Measurements from ENCODE around the gene SLC35F1. TPM values are rescaled to one million over a fixed set of nuclear protein-coding genes. Genes with fewer than 3 reads are reported as not detected.
A peak's percentile ranks its signal among the peaks of the same experiment; 100 is the strongest.

Gene SLC35F1
- total RNA-seq, 1 experiment from 2014 or later: not detected

DNA sequence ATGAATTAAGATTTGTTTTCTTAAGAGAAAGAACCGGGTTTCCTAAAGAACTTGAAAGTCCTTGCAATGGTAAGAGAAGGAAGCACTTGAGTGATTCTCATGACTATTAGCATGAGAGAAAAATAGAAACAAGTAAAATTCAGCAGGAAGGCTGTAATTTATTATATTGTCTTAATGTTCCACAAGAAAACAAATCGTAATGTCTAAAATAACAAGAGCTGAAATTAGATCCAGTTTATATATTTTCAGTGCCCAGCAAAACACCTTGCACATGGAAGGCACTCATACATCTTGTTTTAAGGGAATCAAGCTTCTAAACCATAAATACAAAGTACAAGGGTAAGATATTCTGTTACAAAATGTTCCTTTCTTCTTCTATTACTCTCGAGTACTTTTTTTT lies 411.6 kb downstream of the SLC35F1 start:
- DNase-seq: no peak
- Histone ChIP-seq H3K9me3 (no peaks in the 10 kb centered on the region), H3K36me3 (no peaks in the 10 kb centered on the region), H3K4me3 (no peak overlapping the region), H3K27me3 (no peaks in the 10 kb centered on the region)

DNA sequence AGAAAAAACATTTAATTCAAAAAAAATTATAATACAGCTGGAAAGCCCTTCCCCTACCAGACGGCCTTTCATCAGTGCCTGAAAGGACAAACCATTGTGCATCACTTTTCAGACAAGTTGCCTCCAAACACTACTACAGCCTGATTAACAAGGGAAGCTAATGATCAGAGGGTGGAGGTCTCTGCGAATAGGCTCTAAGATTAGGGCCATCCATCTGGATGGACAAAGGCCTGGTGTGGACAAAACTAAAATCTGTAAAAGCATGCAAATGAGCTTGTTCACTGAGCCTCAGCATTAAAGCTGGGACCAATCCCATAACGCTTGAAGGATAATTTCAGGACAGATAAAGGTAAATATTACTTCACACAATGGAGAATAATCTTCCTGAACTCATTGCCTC lies 412.4 kb downstream of the SLC35F1 start:
- no peak for DNase-seq
- no peaks in the 10 kb centered on the region for H3K9me3 ChIP-seq
- no peak overlapping the region for H3K4me3 ChIP-seq
- no peaks in the 10 kb centered on the region for H3K36me3 ChIP-seq
- no peaks in the 10 kb centered on the region for H3K27me3 ChIP-seq

GRCh38 chr6:118319894-118320649 lies 413.0 kb downstream of the SLC35F1 start:
- no peaks in the 10 kb centered on the region for H3K36me3 ChIP-seq
- no peak overlapping the region for H3K4me3 ChIP-seq
- H3K9me3 ChIP-seq: no peaks in the 10 kb centered on the region
- H3K27me3 ChIP-seq: no peaks in the 10 kb centered on the region
- no peak for DNase-seq

DNA sequence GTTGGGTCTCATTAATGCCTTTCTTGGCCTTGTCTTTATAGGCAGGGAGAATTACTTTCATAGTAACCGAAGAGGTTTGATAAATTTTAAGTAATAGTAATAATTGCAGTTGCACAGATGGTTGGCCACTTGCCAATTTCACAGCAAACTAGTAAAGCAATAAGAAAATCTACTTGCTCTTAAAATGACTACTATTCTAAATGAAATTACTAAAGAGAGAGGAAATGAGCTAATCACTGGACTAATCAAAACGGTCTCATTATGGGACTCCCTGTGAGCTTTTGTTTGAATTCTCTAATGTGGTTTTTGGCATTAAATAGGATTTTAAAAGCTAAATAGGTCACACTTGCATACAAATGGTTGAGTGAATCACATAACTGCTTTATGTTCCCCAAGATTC lies 413.6 kb downstream of the SLC35F1 start:
- peaks cover 1% of the 10 kb centered on the region; the same call in 1 of the 2 replicates for H3K9me3 ChIP-seq
- no peaks in the 10 kb centered on the region for H3K27me3 ChIP-seq
- DNase-seq: no peak
- no peak overlapping the region for H3K4me3 ChIP-seq
- H3K36me3 ChIP-seq: no peaks in the 10 kb centered on the region

DNA sequence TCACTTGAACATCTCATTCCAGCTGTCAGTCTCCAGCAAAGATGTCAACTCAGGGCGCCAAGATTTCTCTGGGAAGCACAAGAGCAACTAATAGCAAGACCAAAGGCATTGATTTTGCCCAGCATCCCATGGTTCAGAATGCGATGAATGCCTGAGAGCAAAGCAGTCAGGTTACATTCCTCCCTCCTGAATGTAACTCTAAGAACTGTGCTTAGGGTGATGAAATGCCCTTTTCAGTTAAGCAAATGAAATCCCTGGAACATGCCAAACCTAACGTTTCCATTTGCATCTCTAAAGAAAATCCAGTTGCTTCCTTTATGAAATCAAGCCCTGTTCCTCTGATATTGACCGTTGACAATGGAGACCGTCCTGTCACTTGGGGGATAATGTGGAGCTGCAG lies 417.1 kb downstream of the SLC35F1 start:
- Histone ChIP-seq H3K36me3 (no peaks in the 10 kb centered on the region), H3K9me3 (peaks cover 5% of the 10 kb centered on the region; the same call in 1 of the 2 replicates), H3K27me3 (no peaks in the 10 kb centered on the region), H3K4me3 (no peak overlapping the region)
- no peak for DNase-seq

- Histone ChIP-seq H3K9me3 (peaks cover 5% of the 10 kb centered on the region; the same call in 1 of the 2 replicates), H3K27me3 (no peaks in the 10 kb centered on the region), H3K4me3 (no peak overlapping the region), H3K36me3 (no peaks in the 10 kb centered on the region)
- DNase-seq: peak; percentile 76
Measured at GRCh38 chr6:118325220-118325860, 418.3 kb downstream of the SLC35F1 start.

DNA sequence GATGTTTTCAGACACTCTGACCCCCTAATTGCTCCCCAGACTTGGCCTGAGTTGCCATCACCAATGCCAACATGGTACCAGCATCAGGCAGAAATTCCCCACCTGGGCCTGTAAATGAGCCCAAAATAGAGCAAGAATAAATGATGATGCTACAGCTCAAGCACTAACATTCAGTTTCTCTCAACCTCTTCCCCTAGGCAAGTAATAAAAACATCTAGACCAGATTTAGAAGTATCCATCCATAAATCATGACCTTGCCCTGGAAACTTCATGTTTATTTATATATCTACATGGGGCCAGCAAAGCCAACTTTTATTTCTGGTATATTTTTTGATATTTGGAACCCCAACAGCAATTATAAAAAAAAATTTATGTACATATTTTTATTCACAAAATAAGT lies 419.6 kb downstream of the SLC35F1 start:
- H3K9me3 ChIP-seq: peaks cover 5% of the 10 kb centered on the region; the same call in 1 of the 2 replicates
- H3K4me3 ChIP-seq: no peak overlapping the region
- H3K36me3 ChIP-seq: no peaks in the 10 kb centered on the region
- no peak for DNase-seq
- no peaks in the 10 kb centered on the region for H3K27me3 ChIP-seq

DNA sequence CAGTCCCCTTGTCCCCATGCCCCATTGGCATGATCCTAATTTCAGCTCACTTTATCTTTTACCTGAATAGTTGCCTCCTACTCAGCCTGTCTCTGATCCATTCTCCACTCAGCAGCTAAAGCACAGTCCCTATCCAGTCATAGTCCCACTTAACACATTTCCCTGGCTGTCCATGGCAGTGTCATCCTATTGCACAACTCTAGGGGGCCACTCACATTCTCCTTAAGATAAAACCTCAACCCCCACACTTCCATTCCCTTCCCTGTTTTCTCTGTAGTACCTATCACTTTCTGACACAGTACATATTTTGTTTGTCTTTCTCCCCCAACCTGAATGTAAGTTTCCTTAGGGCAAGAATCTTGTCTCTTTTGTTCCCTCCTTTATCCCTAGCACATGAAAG lies 420.2 kb downstream of the SLC35F1 start:
- no peaks in the 10 kb centered on the region for H3K27me3 ChIP-seq
- DNase-seq: no peak
- H3K36me3 ChIP-seq: no peaks in the 10 kb centered on the region
- H3K9me3 ChIP-seq: peaks cover 5% of the 10 kb centered on the region; the same call in 1 of the 2 replicates
- no peak overlapping the region for H3K4me3 ChIP-seq

- Histone ChIP-seq H3K9me3 (no peaks in the 10 kb centered on the region), H3K36me3 (no peaks in the 10 kb centered on the region), H3K27me3 (no peaks in the 10 kb centered on the region), H3K4me3 (no peak overlapping the region)
- DNase-seq: no peak
Measured at GRCh38 chr6:118333772-118334171, 426.7 kb downstream of the SLC35F1 start.

GRCh38 chr6:118334634-118335033 lies 427.6 kb downstream of the SLC35F1 start:
- DNase-seq: no peak
- no peaks in the 10 kb centered on the region for H3K36me3 ChIP-seq
- H3K4me3 ChIP-seq: no peak overlapping the region
- H3K27me3 ChIP-seq: no peaks in the 10 kb centered on the region
- H3K9me3 ChIP-seq: no peaks in the 10 kb centered on the region

DNA sequence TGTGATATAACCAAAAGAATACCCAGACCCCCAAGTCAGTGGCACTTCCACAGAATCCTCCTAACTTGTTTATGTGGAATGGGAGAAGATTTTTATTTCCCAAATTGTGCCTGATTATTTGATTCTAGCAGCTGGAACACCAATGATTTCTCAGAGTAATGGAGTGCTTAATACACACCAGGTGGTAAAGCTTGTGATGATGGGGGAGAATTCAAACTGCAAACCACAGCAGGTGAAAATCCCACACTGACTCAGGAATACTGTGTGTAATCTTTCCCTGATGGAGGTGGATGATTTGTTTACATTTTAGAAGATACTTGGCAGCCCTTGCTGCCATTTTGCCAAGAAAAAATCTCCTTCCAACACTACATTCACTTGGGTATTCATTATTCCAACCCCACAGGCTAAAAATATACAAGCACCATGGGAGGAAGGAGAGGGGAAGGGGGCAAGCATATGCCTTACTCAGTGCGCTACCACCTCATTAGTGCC lies 428.3 kb downstream of the SLC35F1 start:
- Histone ChIP-seq H3K27me3 (no peaks in the 10 kb centered on the region), H3K36me3 (no peaks in the 10 kb centered on the region), H3K4me3 (no peak overlapping the region), H3K9me3 (no peaks in the 10 kb centered on the region)
- peak; percentile 31 for DNase-seq

DNA sequence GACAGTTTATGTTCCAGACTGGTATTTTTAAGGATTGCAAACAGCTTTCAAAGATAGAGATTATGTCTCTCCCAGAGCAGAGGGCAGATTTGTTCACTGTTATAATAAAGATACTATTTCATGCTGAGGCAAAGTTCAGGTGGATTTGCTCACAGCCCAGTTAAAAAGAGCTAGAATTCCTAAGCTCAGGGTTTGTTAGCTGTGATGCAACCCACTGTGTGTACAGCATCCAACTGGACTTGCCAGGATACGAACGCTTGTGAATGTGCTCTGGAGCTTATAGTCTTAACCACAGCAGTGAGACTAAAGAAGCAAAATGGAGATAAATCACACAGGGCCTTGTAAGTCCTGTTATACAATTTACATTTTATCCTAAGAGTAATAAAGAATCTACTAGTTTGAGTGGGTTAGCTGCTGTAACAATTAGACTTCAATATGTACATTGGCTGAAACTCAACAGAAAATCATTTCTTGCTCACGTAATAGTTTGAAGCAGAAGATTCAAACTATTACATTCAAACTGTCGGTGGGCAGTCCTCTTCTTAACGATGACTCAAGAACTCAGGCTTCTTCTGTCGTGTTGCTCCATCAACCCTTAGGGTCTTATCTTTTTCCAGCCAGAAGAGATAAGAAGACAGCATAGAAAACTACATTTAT lies 437.1 kb downstream of the SLC35F1 start:
- no peaks in the 10 kb centered on the region for H3K36me3 ChIP-seq
- no peak for DNase-seq
- no peaks in the 10 kb centered on the region for H3K27me3 ChIP-seq
- H3K4me3 ChIP-seq: no peak overlapping the region
- H3K9me3 ChIP-seq: no peaks in the 10 kb centered on the region; the same call in 1 of the 2 replicates

DNA sequence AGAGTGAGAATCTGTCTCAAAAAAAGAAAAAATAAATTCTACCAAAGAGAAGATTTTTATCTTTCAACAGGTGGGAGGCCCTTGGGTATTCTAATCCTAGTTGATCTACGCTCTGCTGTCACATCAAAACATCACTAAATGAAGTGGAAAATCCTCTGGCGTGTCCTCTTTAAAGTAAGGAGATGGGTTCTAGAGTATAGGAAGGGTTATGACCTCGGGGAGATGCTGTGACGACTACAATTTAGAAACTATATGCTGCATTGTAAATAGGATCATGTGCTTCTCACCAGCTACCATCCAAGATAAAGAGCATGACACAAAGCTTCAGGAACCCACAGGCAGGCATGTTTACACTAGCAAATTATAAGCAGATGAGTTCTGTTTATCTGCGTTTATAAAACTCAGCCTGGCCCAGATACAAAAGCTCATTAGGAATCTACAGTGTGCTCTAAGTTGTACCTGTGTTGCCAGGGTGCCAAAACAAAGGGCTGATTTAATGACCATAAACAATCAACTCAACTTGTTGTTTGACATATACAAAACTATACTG lies 443.9 kb downstream of the SLC35F1 start:
- Histone ChIP-seq H3K9me3 (no peaks in the 10 kb centered on the region), H3K36me3 (no peaks in the 10 kb centered on the region), H3K4me3 (no peak overlapping the region), H3K27me3 (no peaks in the 10 kb centered on the region)
- DNase-seq: peak; percentile 24

DNA sequence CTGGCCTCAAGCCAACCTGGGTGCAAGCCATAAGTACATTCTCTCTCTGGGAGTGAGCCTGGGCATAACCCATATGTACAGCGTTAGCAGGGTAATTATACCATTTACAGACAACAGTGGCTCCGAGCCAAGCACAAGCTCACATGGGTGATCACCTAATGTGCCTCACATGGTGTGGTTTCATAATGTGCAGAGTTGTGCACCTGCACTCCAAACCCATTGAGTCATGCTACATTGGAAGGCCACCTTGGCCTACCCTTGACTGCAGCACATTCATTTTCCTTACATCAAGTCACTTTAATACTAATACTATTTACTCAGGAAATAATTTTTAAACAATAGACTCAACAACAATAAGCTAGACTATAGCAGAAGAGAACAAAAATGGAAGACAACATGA lies 446.5 kb downstream of the SLC35F1 start:
- no peaks in the 10 kb centered on the region for H3K9me3 ChIP-seq
- H3K4me3 ChIP-seq: no peak overlapping the region
- no peaks in the 10 kb centered on the region for H3K27me3 ChIP-seq
- DNase-seq: no peak
- no peaks in the 10 kb centered on the region for H3K36me3 ChIP-seq

DNA sequence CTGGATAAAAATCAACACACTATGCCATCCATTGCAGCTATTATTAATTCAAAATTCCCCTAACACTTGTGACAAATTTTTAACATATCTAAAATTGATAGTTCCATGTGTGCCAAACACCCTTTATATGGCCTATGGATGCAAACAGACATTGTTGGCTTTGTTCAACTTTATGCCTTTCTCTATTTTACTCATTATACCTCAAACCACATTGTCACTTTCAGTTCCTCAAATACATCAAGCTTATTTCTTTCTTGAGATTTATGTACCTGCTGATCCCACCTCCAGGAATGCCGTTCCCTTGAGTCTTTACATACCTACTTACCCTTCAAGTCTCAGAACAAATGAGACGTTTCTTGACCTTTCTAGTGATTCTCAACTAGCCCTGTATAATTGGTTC lies 447.6 kb downstream of the SLC35F1 start:
- Histone ChIP-seq H3K27me3 (no peaks in the 10 kb centered on the region), H3K4me3 (no peak overlapping the region), H3K9me3 (no peaks in the 10 kb centered on the region), H3K36me3 (no peaks in the 10 kb centered on the region)
- no peak for DNase-seq

DNA sequence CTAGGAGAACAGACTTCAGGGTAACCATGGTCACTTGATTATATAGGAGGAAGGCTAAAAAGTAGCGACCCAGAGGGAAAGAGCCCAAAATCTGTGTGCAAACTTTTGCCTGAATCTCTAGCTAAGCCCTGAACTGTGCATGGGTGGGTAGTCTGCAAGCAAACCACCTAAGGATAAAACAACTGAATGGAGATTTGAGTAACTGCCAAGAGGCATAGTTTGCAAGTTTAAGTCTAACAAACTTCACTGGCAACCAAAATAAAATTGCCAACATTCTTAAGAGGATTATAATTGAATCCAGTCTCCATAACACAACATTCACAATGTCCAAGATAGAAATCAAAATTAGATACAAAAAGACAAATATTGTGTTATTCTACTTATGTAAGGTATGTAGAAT lies 449.0 kb downstream of the SLC35F1 start:
- DNase-seq: no peak
- H3K4me3 ChIP-seq: no peak overlapping the region
- H3K27me3 ChIP-seq: no peaks in the 10 kb centered on the region
- no peaks in the 10 kb centered on the region for H3K9me3 ChIP-seq
- H3K36me3 ChIP-seq: no peaks in the 10 kb centered on the region

- DNase-seq: no peak
Measured at GRCh38 chr6:118356686-118357085, 449.6 kb downstream of the SLC35F1 start.

More at GRCh38 chr6:118356686-118357085, 449.6 kb downstream of the SLC35F1 start:
- Histone ChIP-seq H3K36me3 (no peaks in the 10 kb centered on the region), H3K9me3 (no peaks in the 10 kb centered on the region), H3K27me3 (no peaks in the 10 kb centered on the region), H3K4me3 (no peak overlapping the region)
